HEK293 (cell line): ENCODE data around the gene ZBTB21.

ENCODE experiments used
- CTCF ChIA-PET: fragments of 350-600 bp; formaldehyde crosslinking; extraction: SDS; loops from one replicate; lab custom pipeline; 2021; ENCODE audit warnings: antibody characterized with exemption; lab: Yijun Ruan, JAX
- POLR2A ChIA-PET: fragments of 300-600 bp; formaldehyde crosslinking; extraction: SDS; loops from one replicate; lab custom pipeline; 2020; ENCODE audit warnings: antibody characterized with exemption, inconsistent platforms; lab: Yijun Ruan, JAX
- H3K27ac ChIP-seq: fragments of 200-500 bp; sonication (Bioruptor generic); 2 replicates; pipeline ENCODE4 v1.5.1; 2014; ENCODE audit warnings: low read depth, low read length, control low read depth, inconsistent platforms; ENCODE audit errors: extremely low read depth
- H3K36me3 ChIP-seq, 2 experiments: fragments of 200-500 bp in 1 of 2; sonication (Bioruptor generic) in 1 of 2; 1 replicate in 1 of 2; 2 replicates in 1 of 2; pipeline ENCODE4 v1.5.1; 2014 to 2017; ENCODE audit warnings: inconsistent platforms in 2 of 2, low read length in 2 of 2; ENCODE audit not compliant: control insufficient read depth in 2 of 2, insufficient read depth in 1 of 2
- H3K4me1 ChIP-seq: fragments of 200-500 bp; sonication (Bioruptor generic); 2 replicates; pipeline ENCODE4 v1.5.1; 2014; ENCODE audit warnings: mild to moderate bottlenecking, low read length, inconsistent platforms; ENCODE audit not compliant: control insufficient read depth, insufficient read depth
- H3K4me3 ChIP-seq: 2 replicates; pipeline ENCODE4 v1.5.1; 2011; ENCODE audit warnings: low read depth, mild to moderate bottlenecking, control low read depth, low read length, moderate library complexity
- H3K9me3 ChIP-seq: fragments of 200-500 bp; sonication (Bioruptor generic); 2 replicates; pipeline ENCODE4 v1.5.1; 2014; ENCODE audit warnings: low read depth, low read length, inconsistent platforms; ENCODE audit not compliant: control insufficient read depth, insufficient read depth
- EGR2 ChIP-seq: fragments of 450-650 bp; formaldehyde crosslinking; IDR thresholded peaks from 2 replicates; pipeline ENCODE4 v1.5.1; 2016; ENCODE audit warnings: low read depth, missing biosample characterization, missing genetic modification characterization
- MZF1 ChIP-seq: fragments of 450-650 bp; formaldehyde crosslinking; IDR thresholded peaks from 2 replicates; pipeline ENCODE4 v1.5.1; 2017; ENCODE audit warnings: missing biosample characterization, missing genetic modification characterization, borderline replicate concordance
- SP2 ChIP-seq: fragments of 450-650 bp; formaldehyde crosslinking; IDR thresholded peaks from 2 replicates; pipeline ENCODE4 v1.5.1; 2016; ENCODE audit warnings: missing biosample characterization, missing genetic modification characterization
- ZBTB6 ChIP-seq: fragments of 450-650 bp; formaldehyde crosslinking; IDR thresholded peaks from 2 replicates; pipeline ENCODE4 v1.5.1; 2017; ENCODE audit warnings: missing biosample characterization, missing genetic modification characterization
- ZFHX2 ChIP-seq: fragments of 450-650 bp; formaldehyde crosslinking; conservative IDR thresholded peaks from 2 replicates; pipeline ENCODE4 v1.5.1; 2016; ENCODE audit warnings: missing biosample characterization, missing genetic modification characterization
- ZNF366 ChIP-seq: fragments of 450-650 bp; formaldehyde crosslinking; conservative IDR thresholded peaks from 2 replicates; pipeline ENCODE4 v1.5.1; 2016; ENCODE audit warnings: missing biosample characterization, missing genetic modification characterization
- ZNF501 ChIP-seq: fragments of 450-650 bp; formaldehyde crosslinking; IDR thresholded peaks from 2 replicates; pipeline ENCODE4 v1.5.1; 2016; ENCODE audit warnings: missing biosample characterization, missing genetic modification characterization
- ZNF548 ChIP-seq: fragments of 450-650 bp; formaldehyde crosslinking; IDR thresholded peaks from 2 replicates; pipeline ENCODE4 v1.5.1; 2016; ENCODE audit warnings: missing biosample characterization, missing genetic modification characterization
- ZNF600 ChIP-seq: fragments of 450-650 bp; formaldehyde crosslinking; IDR thresholded peaks from 2 replicates; pipeline ENCODE4 v1.5.1; 2016; ENCODE audit warnings: missing biosample characterization, missing genetic modification characterization
- ZNF830 ChIP-seq: fragments of 450-650 bp; IDR thresholded peaks from 2 replicates; pipeline ENCODE4 v1.5.0; 2018; ENCODE audit warnings: missing biosample characterization, missing genetic modification characterization, low read depth, mild to moderate bottlenecking, moderate library complexity

ZBTB21 gene

GRCh38 chr21:42007356-42007940 lies 2.7 kb downstream of the ZBTB21 start:
- no peak overlapping the region for H3K4me3 ChIP-seq
- CTCF ChIA-PET: interaction anchor here (1.1 kb wide), 1 partner anchor 19 kb away, joined by 5 read pairs; no protein-coding TSS in a partner anchor

GRCh38 chr21:42006765-42007164 lies 3.4 kb downstream of the ZBTB21 start:
- CTCF ChIA-PET: interaction anchor here (3.1 kb wide), 1 partner anchor 101 kb away, joined by 8 read pairs; no protein-coding TSS in a partner anchor

More at GRCh38 chr21:42007356-42007940, 2.7 kb downstream of the ZBTB21 start:
- peaks cover 6 to 17% of the 10 kb centered on the region in 2 experiments; a peak in 2 of 3 replicates for H3K36me3 ChIP-seq
- no peaks in the 10 kb centered on the region for H3K9me3 ChIP-seq
- TF ChIP-seq ZNF830 (tag by site-specific recombination) (no peak), ZBTB6 (tag by site-specific recombination) (0 out of 2 replicates have a peak, but pooled peaks have one; percentile 11)
- no peak overlapping the region for H3K27ac ChIP-seq
- POLR2A ChIA-PET: no interaction called here
- 0 out of 2 replicates have a peak, but pooled peaks cover 3% of the 10 kb centered on the region for H3K4me1 ChIP-seq

GRCh38 chr21:42004406-42005199 lies 5.6 kb downstream of the ZBTB21 start:
- POLR2A ChIA-PET: no interaction called here
- TF ChIP-seq ZNF600 (tag by site-specific recombination) (peak; percentile 66; the same call in 1 of the 2 replicates), EGR2 (tag by site-specific recombination) (no peak), MZF1 (tag by site-specific recombination) (peak; percentile 77; the same call in 1 of the 2 replicates)
- TF ChIP-seq, all 188 proteins: peak for 2
- Histone ChIP-seq H3K27ac (no peak overlapping the region), H3K4me1 (0 out of 2 replicates have a peak, but pooled peaks cover 3% of the 10 kb centered on the region), H3K36me3 (peaks cover 8 to 45% of the 10 kb centered on the region in 2 experiments; a peak in 2 of 3 replicates), H3K4me3 (no peak overlapping the region), H3K9me3 (no peaks in the 10 kb centered on the region)
- CTCF ChIA-PET: interaction anchor here (0.7 to 3.1 kb wide), 4 partner anchors 11 to 113 kb away, joined by 4 to 8 read pairs (median 4); no protein-coding TSS in a partner anchor

More at GRCh38 chr21:42006765-42007164, 3.4 kb downstream of the ZBTB21 start:
- Histone ChIP-seq H3K4me3 (no peak overlapping the region), H3K27ac (no peak overlapping the region), H3K36me3 (peaks cover 6 to 23% of the 10 kb centered on the region in 2 experiments; a peak in 2 of 3 replicates), H3K4me1 (0 out of 2 replicates have a peak, but pooled peaks cover 3% of the 10 kb centered on the region), H3K9me3 (no peaks in the 10 kb centered on the region)
- no peak for TF ChIP-seq SP2 (tag by site-specific recombination)
- TF ChIP-seq ZNF548: peak; percentile 96
- POLR2A ChIA-PET: no interaction called here

GRCh38 chr21:42003051-42003461 lies 7.1 kb downstream of the ZBTB21 start:
- no peak overlapping the region for H3K4me3 ChIP-seq
- POLR2A ChIA-PET: no interaction called here
- TF ChIP-seq ZNF366 (tag by site-specific recombination) (0 out of 2 replicates have a peak, but pooled peaks have one; percentile 20), ZNF501 (tag by site-specific recombination) (no peak), EGR2 (tag by site-specific recombination) (peak; percentile 23; the same call in 1 of the 2 replicates), ZFHX2 (tag by site-specific recombination) (0 out of 2 replicates have a peak, but pooled peaks have one; percentile 7)
- peaks cover 10 to 52% of the 10 kb centered on the region in 2 experiments; a peak in 2 of 3 replicates for H3K36me3 ChIP-seq
- 0 out of 2 replicates have a peak, but pooled peaks cover 3% of the 10 kb centered on the region for H3K4me1 ChIP-seq
- H3K27ac ChIP-seq: no peak overlapping the region
- H3K9me3 ChIP-seq: no peaks in the 10 kb centered on the region
- CTCF ChIA-PET: no interaction called here
